ENCODE measurements around the gene MCF2L.

Gene MCF2L

GRCh38 chr13:112999414-113000177 is 30.6 kb downstream of the MCF2L start:
- DNase-seq = no peak

GRCh38 chr13:113000575-113000974 is 31.6 kb downstream of the MCF2L start:
- no peak for DNase-seq

- no peak for DNase-seq
These were observed 32.5 kb downstream of the MCF2L start for GRCh38 chr13:113001241-113002140.

GRCh38 chr13:113002206-113002912 is 33.3 kb downstream of the MCF2L start:
- no peak for DNase-seq

- no peak for DNase-seq
These were observed 33.9 kb downstream of the MCF2L start for GRCh38 chr13:113002913-113003290.

- no peak for DNase-seq
These were observed 35.1 kb downstream of the MCF2L start for GRCh38 chr13:113004126-113004525.

GRCh38 chr13:113005076-113005865 is 36.3 kb downstream of the MCF2L start:
- DNase-seq = no peak

GRCh38 chr13:113005997-113006396 is 37.0 kb downstream of the MCF2L start:
- no peak for DNase-seq

GRCh38 chr13:113006660-113007059 is 37.6 kb downstream of the MCF2L start:
- DNase-seq = no peak

- no peak for DNase-seq
These were observed 39.8 kb downstream of the MCF2L start for GRCh38 chr13:113008851-113009250.

GRCh38 chr13:113009743-113010509 is 40.9 kb downstream of the MCF2L start:
- DNase-seq = no peak

GRCh38 chr13:113010510-113010865 is 41.5 kb downstream of the MCF2L start:
- no peak for DNase-seq

GRCh38 chr13:113013303-113013702 is 44.3 kb downstream of the MCF2L start:
- DNase-seq = no peak

- DNase-seq = no peak
These were observed 45.1 kb downstream of the MCF2L start for GRCh38 chr13:113013878-113014751.

GRCh38 chr13:113014752-113015745 is 46.0 kb downstream of the MCF2L start:
- no peak for DNase-seq

GRCh38 chr13:113015826-113016525 is 47.0 kb downstream of the MCF2L start:
- no peak for DNase-seq

- DNase-seq = no peak
These were observed 47.7 kb downstream of the MCF2L start for GRCh38 chr13:113016526-113017295.
